ENCODE results near the gene PLEKHA7.

GRCh38 chr11:16773981-16774935 is 240.0 kb downstream of the PLEKHA7 start:
- TF ChIP-seq CTCF (IDR thresholded peaks at IDR 0.05; ENCODE audit: low read depth, low read length) (no peak), MAX (IDR thresholded peaks at IDR 0.05; ENCODE audit: low read depth, low read length) (no peak), POLR2A (IDR thresholded peaks at IDR 0.05; ENCODE audit: extremely low read depth, insufficient read length) (no peak), MYC (IDR thresholded peaks at IDR 0.05; ENCODE audit: low read depth, low read length) (no peak)
